SU-DHL-6 (cell line): ENCODE results near the gene GALNT17.

Experiments
- H2AFZ ChIP-seq: fragments of 200-600 bp; sonication (generic); 2 replicates; pipeline ENCODE4 v1.6.1; 2014; ENCODE audit warnings: low read depth, mild to moderate bottlenecking, moderate library complexity, mixed read lengths, antibody characterized with exemption, low read length; ENCODE audit not compliant: severe bottlenecking
- H3F3A ChIP-seq: fragments of 200-600 bp; shearing (Covaris generic); 2 replicates; pipeline ENCODE4 v1.6.0; 2016; ENCODE audit warnings: antibody characterized with exemption, mild to moderate bottlenecking; ENCODE audit not compliant: insufficient read depth
- H3K27ac ChIP-seq: fragments of 200-600 bp; sonication (generic); 2 replicates; pipeline ENCODE4 v1.5.1; 2016; ENCODE audit warnings: low read depth, mild to moderate bottlenecking, low read length, moderate library complexity, mixed read lengths
- H3K27me3 ChIP-seq: fragments of 200-600 bp; sonication (generic), shearing (Covaris generic); 2 replicates; pipeline ENCODE4 v1.6.0; 2014; ENCODE audit warnings: mild to moderate bottlenecking, low read length
- H3K36me3 ChIP-seq: fragments of 200-600 bp; sonication (generic); 2 replicates; pipeline ENCODE4 v1.6.1; 2014; ENCODE audit warnings: mild to moderate bottlenecking, low read length, mixed read lengths
- H3K4me2 ChIP-seq: fragments of 300-600, 200-600 bp; shearing (Covaris generic), sonication (generic); 2 replicates; pipeline ENCODE4 v1.6.0; 2014; ENCODE audit warnings: low read length, low read depth, mild to moderate bottlenecking; ENCODE audit not compliant: poor library complexity, severe bottlenecking
- H3K4me3 ChIP-seq: fragments of 200-600 bp; sonication (generic); 2 replicates; pipeline ENCODE4 v1.5.1; 2014; ENCODE audit warnings: antibody characterized with exemption, low read length, mild to moderate bottlenecking, mixed read lengths; ENCODE audit not compliant: insufficient read depth, poor library complexity, severe bottlenecking
- H3K79me2 ChIP-seq: fragments of 200-600 bp; sonication (generic); 2 replicates; pipeline ENCODE4 v1.6.1; 2014; ENCODE audit warnings: mild to moderate bottlenecking, low read length, moderate library complexity; ENCODE audit not compliant: insufficient read depth
- H3K9ac ChIP-seq: fragments of 200-600 bp; sonication (generic); 2 replicates; pipeline ENCODE4 v1.7.0; 2014; ENCODE audit warnings: mild to moderate bottlenecking, low read length
- H3K9me2 ChIP-seq: fragments of 200-600 bp; sonication (generic); replicated peaks from 2 replicates; pipeline ENCODE4 v1.6.1; 2014; ENCODE audit warnings: low read length; ENCODE audit not compliant: insufficient read depth
- H3K9me3 ChIP-seq: fragments of 200-600 bp; sonication (generic); 2 replicates; pipeline ENCODE4 v1.6.1; 2014; ENCODE audit warnings: low read length, mixed read lengths; ENCODE audit not compliant: insufficient read depth
- H4K20me1 ChIP-seq: fragments of 200-600 bp; sonication (generic); 2 replicates; pipeline ENCODE4 v1.6.1; 2014; ENCODE audit warnings: low read depth, mild to moderate bottlenecking, antibody characterized with exemption, low read length, moderate library complexity, mixed read lengths
- EZH2phosphoT487 ChIP-seq: fragments of 200-600 bp; sonication (generic), shearing (Covaris generic); conservative IDR thresholded peaks from 2 replicates; pipeline ENCODE4 v1.6.1; 2018; ENCODE audit warnings: mild to moderate bottlenecking, antibody characterized with exemption, low read length, moderate library complexity, mixed read lengths
- TF ChIP-seq, protein P1 (sequence below): fragments of 200-600 bp; sonication (generic); IDR thresholded peaks from one replicate; pipeline ENCODE4 v1.5.1; 2017; ENCODE audit warnings: antibody characterized with exemption, mild to moderate bottlenecking, low read length, moderate library complexity; ENCODE audit not compliant: insufficient read depth, poor library complexity, severe bottlenecking

GALNT17 gene

DNA sequence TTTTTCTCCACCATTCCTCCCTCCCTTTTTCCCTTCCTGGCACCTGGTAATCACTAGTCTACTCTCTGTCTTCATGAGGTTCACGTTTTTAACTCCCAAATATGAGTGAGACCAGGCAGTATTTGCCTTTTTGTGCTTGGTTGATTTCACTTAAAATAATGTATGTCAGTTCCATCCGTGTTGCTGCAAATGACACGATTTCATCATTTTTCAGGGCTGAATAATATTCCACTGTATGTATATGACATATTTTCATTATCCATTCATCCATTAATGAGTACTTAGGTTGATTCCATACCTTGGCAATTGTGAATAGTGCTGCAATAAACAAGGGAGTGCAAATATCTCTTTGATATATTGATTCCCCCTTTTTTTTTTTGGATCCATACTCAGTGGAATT, 25.8 kb downstream of the GALNT17 start:
- Histone ChIP-seq H3K9me2 (no peaks in the 10 kb centered on the region), H3K4me3 (no peak overlapping the region)

DNA sequence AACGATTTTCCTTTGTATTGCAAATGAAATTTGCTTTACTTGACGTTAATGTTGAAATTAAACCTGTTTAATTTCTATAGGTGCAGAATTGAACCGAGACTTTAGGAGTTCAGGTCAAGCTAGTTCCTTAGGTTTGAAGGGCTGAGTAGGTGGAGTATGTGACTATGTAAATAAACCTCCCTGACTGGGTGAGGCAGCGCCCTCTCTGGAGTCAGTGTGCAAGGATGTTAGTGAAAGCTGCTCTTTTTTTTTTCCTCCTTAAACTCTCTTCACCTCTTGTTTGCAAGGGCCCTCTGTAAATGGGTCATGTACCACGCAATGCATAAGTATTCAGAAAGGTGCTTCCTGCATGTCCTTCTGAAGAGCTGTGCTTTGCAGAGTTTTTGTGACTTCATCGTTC, 33.8 kb downstream of the GALNT17 start:
- Histone ChIP-seq H3K79me2 (no peaks in the 10 kb centered on the region), H3K4me3 (no peak overlapping the region), H3K27me3 (no peaks in the 10 kb centered on the region), H3K9me2 (no peaks in the 10 kb centered on the region), H3K36me3 (no peaks in the 10 kb centered on the region), H3F3A (no peaks in the 10 kb centered on the region), H3K9me3 (no peaks in the 10 kb centered on the region), H3K9ac (no peak overlapping the region), H3K4me2 (no peak overlapping the region), H2AFZ (no peak overlapping the region), H3K27ac (no peak overlapping the region), H4K20me1 (no peaks in the 10 kb centered on the region)
- no peak for TF ChIP-seq EZH2phosphoT487
- TF ChIP-seq, protein P1, sequence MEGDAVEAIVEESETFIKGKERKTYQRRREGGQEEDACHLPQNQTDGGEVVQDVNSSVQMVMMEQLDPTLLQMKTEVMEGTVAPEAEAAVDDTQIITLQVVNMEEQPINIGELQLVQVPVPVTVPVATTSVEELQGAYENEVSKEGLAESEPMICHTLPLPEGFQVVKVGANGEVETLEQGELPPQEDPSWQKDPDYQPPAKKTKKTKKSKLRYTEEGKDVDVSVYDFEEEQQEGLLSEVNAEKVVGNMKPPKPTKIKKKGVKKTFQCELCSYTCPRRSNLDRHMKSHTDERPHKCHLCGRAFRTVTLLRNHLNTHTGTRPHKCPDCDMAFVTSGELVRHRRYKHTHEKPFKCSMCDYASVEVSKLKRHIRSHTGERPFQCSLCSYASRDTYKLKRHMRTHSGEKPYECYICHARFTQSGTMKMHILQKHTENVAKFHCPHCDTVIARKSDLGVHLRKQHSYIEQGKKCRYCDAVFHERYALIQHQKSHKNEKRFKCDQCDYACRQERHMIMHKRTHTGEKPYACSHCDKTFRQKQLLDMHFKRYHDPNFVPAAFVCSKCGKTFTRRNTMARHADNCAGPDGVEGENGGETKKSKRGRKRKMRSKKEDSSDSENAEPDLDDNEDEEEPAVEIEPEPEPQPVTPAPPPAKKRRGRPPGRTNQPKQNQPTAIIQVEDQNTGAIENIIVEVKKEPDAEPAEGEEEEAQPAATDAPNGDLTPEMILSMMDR, result no peak

More for the DNA sequence above, 25.8 kb downstream of the GALNT17 start:
- TF ChIP-seq EZH2phosphoT487, result no peak
- TF ChIP-seq, protein P1, result no peak
- no peaks in the 10 kb centered on the region for H4K20me1 ChIP-seq
- no peaks in the 10 kb centered on the region for H3K36me3 ChIP-seq
- H3K9ac ChIP-seq, result no peak overlapping the region
- no peak overlapping the region for H3K4me2 ChIP-seq
- H3F3A ChIP-seq, result no peaks in the 10 kb centered on the region
- no peak overlapping the region for H2AFZ ChIP-seq
- H3K27ac ChIP-seq, result no peak overlapping the region
- no peaks in the 10 kb centered on the region for H3K27me3 ChIP-seq
- H3K79me2 ChIP-seq, result no peaks in the 10 kb centered on the region
- H3K9me3 ChIP-seq, result no peaks in the 10 kb centered on the region; the same call in 1 of the 2 replicates

DNA sequence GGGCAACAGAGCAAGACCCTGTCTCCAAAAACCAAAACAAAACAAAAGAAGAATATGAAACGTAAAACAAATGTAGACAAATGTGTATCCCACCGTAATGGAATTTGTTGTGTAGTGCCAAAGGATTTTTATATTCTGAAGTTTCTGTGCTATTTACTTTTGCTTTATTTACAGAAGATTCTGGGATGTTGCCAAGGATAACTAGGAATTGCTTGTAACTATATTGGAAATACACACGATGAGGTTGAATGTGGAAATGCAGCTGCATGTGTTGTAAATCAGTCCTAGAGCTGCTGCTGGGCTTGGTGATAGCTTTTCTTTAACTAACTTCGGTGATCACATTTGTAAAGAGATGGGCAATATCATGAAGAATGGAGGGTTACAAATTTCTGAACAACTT, 39.5 kb downstream of the GALNT17 start:
- Histone ChIP-seq H3K79me2 (no peaks in the 10 kb centered on the region), H3K4me3 (no peak overlapping the region), H3K27me3 (no peaks in the 10 kb centered on the region), H3K9me3 (no peaks in the 10 kb centered on the region), H3K27ac (no peak overlapping the region), H3F3A (no peaks in the 10 kb centered on the region), H2AFZ (no peak overlapping the region), H3K36me3 (0 out of 2 replicates have a peak, but pooled peaks cover 3% of the 10 kb centered on the region), H4K20me1 (no peaks in the 10 kb centered on the region), H3K4me2 (no peak overlapping the region), H3K9me2 (no peaks in the 10 kb centered on the region), H3K9ac (no peak overlapping the region)
- no peak for TF ChIP-seq EZH2phosphoT487
- TF ChIP-seq, protein P1, result no peak
